Smooth muscle cell (in vitro differentiated cells): ENCODE results near the gene SLC25A19. TPM values are rescaled to one million over a fixed set of nuclear protein-coding genes. Genes with fewer than 3 reads are reported as not detected.

ENCODE experiments used
- DNase-seq: peaks from one replicate; lab custom pipeline; 2025; ENCODE audit not compliant: unreplicated experiment; lab: John Stamatoyannopoulos, UW
- H2AFZ ChIP-seq: fragments of 200-600 bp; sonication (generic); 2 replicates; pipeline ENCODE4 v1.6.0; 2016; ENCODE audit warnings: antibody characterized with exemption, low read depth, mild to moderate bottlenecking
- H3F3A ChIP-seq: fragments of 200-600 bp; sonication (generic); 2 replicates; pipeline ENCODE4 v1.6.0; 2017; ENCODE audit warnings: antibody characterized with exemption, low read depth
- H3K27ac ChIP-seq: fragments of 200-600 bp; sonication (generic); 2 replicates; pipeline ENCODE4 v1.5.1; 2016; ENCODE audit warnings: low read depth, mild to moderate bottlenecking
- H3K27me3 ChIP-seq: fragments of 200-600 bp; sonication (generic); 2 replicates; pipeline ENCODE4 v1.6.1; 2016; ENCODE audit warnings: low read depth, mild to moderate bottlenecking
- H3K36me3 ChIP-seq: fragments of 200-600 bp; sonication (generic); 2 replicates; pipeline ENCODE4 v1.5.1; 2016; ENCODE audit warnings: low read depth
- H3K4me1 ChIP-seq: fragments of 200-600 bp; sonication (generic); 2 replicates; pipeline ENCODE4 v1.5.1; 2016; ENCODE audit warnings: low read depth
- H3K4me2 ChIP-seq: fragments of 200-600 bp; sonication (generic); 2 replicates; pipeline ENCODE4 v1.6.0; 2016; ENCODE audit warnings: mild to moderate bottlenecking
- H3K4me3 ChIP-seq: fragments of 200-600 bp; sonication (generic); 2 replicates; pipeline ENCODE4 v1.5.1; 2016; ENCODE audit warnings: mild to moderate bottlenecking
- H3K79me2 ChIP-seq: fragments of 200-600 bp; sonication (generic); 2 replicates; pipeline ENCODE4 v1.6.0; 2016; ENCODE audit warnings: low read depth, mild to moderate bottlenecking
- H3K9ac ChIP-seq: fragments of 200-600 bp; sonication (generic); 2 replicates; pipeline ENCODE4 v1.6.0; 2016; ENCODE audit warnings: low read depth
- H3K9me3 ChIP-seq: fragments of 200-600 bp; sonication (generic); replicated peaks from 2 replicates; pipeline ENCODE4 v1.5.1; 2016; ENCODE audit warnings: low read depth
- H4K20me1 ChIP-seq: fragments of 200-600 bp; sonication (generic); 2 replicates; pipeline ENCODE4 v1.6.0; 2016; ENCODE audit warnings: low read depth
- CTCF ChIP-seq: fragments of 200-600 bp; sonication (generic); IDR thresholded peaks from 2 replicates; pipeline ENCODE4 v1.5.1; 2017; ENCODE audit warnings: borderline replicate concordance, mild to moderate bottlenecking, antibody characterized with exemption; ENCODE audit not compliant: insufficient read depth, poor library complexity, severe bottlenecking
- WGBS: methylation state at CpG from one replicate; pipeline ENCODE4 v1.1.7; 2016; ENCODE audit warnings: low lambda C conversion rate; 5-methylcytosine and 5-hydroxymethylcytosine counted together
- polyA plus RNA-seq: library from polyadenylated mRNA; unstranded; fragments of >200 nt; fragmentation: Nextera tagmentation; extraction: Ambion mirVana; gene quantifications from 2 replicates; pipeline ENCODE4 v1.2.1, GENCODE V29; 2016
- total RNA-seq: library from RNA; depleted of rRNA; stranded (reverse); fragments of >200 nt; gene quantifications from 2 replicates; pipeline ENCODE4 v1.2.3, GENCODE V29; 2014

SLC25A19 gene
- total and polyA plus RNA-seq, 2 experiments from 2014 or later: 1.9 to 3.6 TPM

- Histone ChIP-seq H3K4me3 (no peak overlapping the region), H3K9ac (no peak overlapping the region), H3K4me2 (no peak overlapping the region), H2AFZ (no peak overlapping the region), H4K20me1 (peaks cover 50% of the 10 kb centered on the region), H3K27me3 (no peaks in the 10 kb centered on the region), H3K27ac (no peak overlapping the region), H3K79me2 (peaks cover 21% of the 10 kb centered on the region), H3K36me3 (no peaks in the 10 kb centered on the region), H3K9me3 (no peaks in the 10 kb centered on the region), H3F3A (peaks cover 7% of the 10 kb centered on the region), H3K4me1 (no peaks in the 10 kb centered on the region)
- no peak for DNase-seq
- 86% methylated on average over 7 of the region's 7 CpGs for WGBS
- TF ChIP-seq CTCF: no peak
Observed at GRCh38 chr17:75325827-75326225, 36.6 kb upstream of the SLC25A19 start.

GRCh38 chr17:75325348-75325747, 36.1 kb upstream of the SLC25A19 start:
- peaks cover 45% of the 10 kb centered on the region for H4K20me1 ChIP-seq
- H3K79me2 ChIP-seq: peaks cover 21% of the 10 kb centered on the region
- DNase-seq: no peak
- peaks cover 7% of the 10 kb centered on the region for H3F3A ChIP-seq
- no peak overlapping the region for H3K27ac ChIP-seq
- H3K27me3 ChIP-seq: no peaks in the 10 kb centered on the region
- H3K4me3 ChIP-seq: no peak overlapping the region
- no peak overlapping the region for H2AFZ ChIP-seq
- 94% methylated on average over 6 of the region's 6 CpGs for WGBS
- H3K36me3 ChIP-seq: no peaks in the 10 kb centered on the region
- TF ChIP-seq CTCF: no peak
- H3K4me1 ChIP-seq: no peaks in the 10 kb centered on the region
- no peaks in the 10 kb centered on the region for H3K9me3 ChIP-seq
- H3K9ac ChIP-seq: no peak overlapping the region
- no peak overlapping the region for H3K4me2 ChIP-seq

GRCh38 chr17:75321506-75321905, 32.3 kb upstream of the SLC25A19 start:
- H3K4me2 ChIP-seq: no peak overlapping the region
- H3K4me3 ChIP-seq: no peak overlapping the region
- TF ChIP-seq CTCF: no peak
- H2AFZ ChIP-seq: no peak overlapping the region
- H4K20me1 ChIP-seq: peaks cover 20% of the 10 kb centered on the region
- WGBS: 88% methylated on average over 10 of the region's 10 CpGs
- H3K9me3 ChIP-seq: no peaks in the 10 kb centered on the region
- peaks cover 3% of the 10 kb centered on the region for H3K79me2 ChIP-seq
- no peak overlapping the region for H3K27ac ChIP-seq
- H3K4me1 ChIP-seq: no peaks in the 10 kb centered on the region
- no peaks in the 10 kb centered on the region for H3K27me3 ChIP-seq
- no peak overlapping the region for H3K9ac ChIP-seq
- no peaks in the 10 kb centered on the region for H3K36me3 ChIP-seq
- H3F3A ChIP-seq: peaks cover 7% of the 10 kb centered on the region
- no peak for DNase-seq

- H3K4me2 ChIP-seq: no peak overlapping the region
- peaks cover 15% of the 10 kb centered on the region for H4K20me1 ChIP-seq
- 77% methylated on average over 20 of the region's 20 CpGs for WGBS
- no peak overlapping the region for H3K9ac ChIP-seq
- H2AFZ ChIP-seq: no peak overlapping the region
- no peaks in the 10 kb centered on the region for H3K36me3 ChIP-seq
- DNase-seq: no peak
- H3F3A ChIP-seq: peaks cover 7% of the 10 kb centered on the region
- H3K79me2 ChIP-seq: peaks cover 3% of the 10 kb centered on the region
- no peaks in the 10 kb centered on the region for H3K27me3 ChIP-seq
- no peaks in the 10 kb centered on the region for H3K4me1 ChIP-seq
- TF ChIP-seq CTCF: no peak
- H3K4me3 ChIP-seq: no peak overlapping the region
- H3K27ac ChIP-seq: peak overlapping the region; percentile 55
- no peaks in the 10 kb centered on the region for H3K9me3 ChIP-seq
Observed at GRCh38 chr17:75319904-75320691, 30.9 kb upstream of the SLC25A19 start.
